K562 (cell line): ENCODE measurements around the gene NDUFC2. TPM values are rescaled to one million over a fixed set of nuclear protein-coding genes. Genes with fewer than 3 reads are reported as not detected.

Source experiments
- AFF1 ChIP-seq, 2 experiments: fragments of 450-650 bp; IDR thresholded peaks; 2 replicates each; pipeline ENCODE4 v1.6.1; 2018; ENCODE audit warnings: mild to moderate bottlenecking in 2 of 2, low read depth in 1 of 2; ENCODE audit not compliant: partially characterized antibody in 2 of 2
- ATF3 ChIP-seq, 2 experiments: fragments of 450-650 bp in 1 of 2; sonication (generic) in 1 of 2; formaldehyde crosslinking in 1 of 2; IDR thresholded peaks in 1 of 2; conservative IDR thresholded peaks in 1 of 2; 2 replicates each; pipeline versions ENCODE4 v1.6.1 to v1.8.1; 2016 to 2023; ENCODE audit warnings: mild to moderate bottlenecking in 2 of 2, moderate library complexity in 2 of 2, inconsistent platforms in 1 of 2, missing genetic modification reagents in 1 of 2
- CTCFL ChIP-seq: IDR thresholded peaks from 2 replicates; pipeline ENCODE4 v1.6.1; 2011; ENCODE audit warnings: borderline replicate concordance, low read depth, mild to moderate bottlenecking, moderate library complexity, low read length; ENCODE audit not compliant: insufficient read depth, poor library complexity, severe bottlenecking
- E2F4 ChIP-seq: sonication (generic); formaldehyde crosslinking; IDR thresholded peaks from 2 replicates; pipeline ENCODE4 v1.8.0; 2022; ENCODE audit warnings: mild to moderate bottlenecking, low read depth, missing genetic modification reagents
- HMGXB4 ChIP-seq: sonication (generic); formaldehyde crosslinking; IDR thresholded peaks from 2 replicates; pipeline ENCODE4 v1.8.1; 2023; ENCODE audit warnings: mild to moderate bottlenecking, missing genetic modification reagents
- NR1H2 ChIP-seq: sonication (generic); formaldehyde crosslinking; IDR thresholded peaks from 2 replicates; pipeline ENCODE4 v1.4.0; 2020; ENCODE audit warnings: mild to moderate bottlenecking, missing genetic modification reagents
- RBM25 ChIP-seq: fragments of 200-400 bp; formaldehyde crosslinking; IDR thresholded peaks from 2 replicates; pipeline ENCODE4 v1.6.1; 2018; ENCODE audit warnings: low read length, low read depth, moderate library complexity; ENCODE audit not compliant: severe bottlenecking
- SUPT5H ChIP-seq: fragments of 450-650 bp; IDR thresholded peaks from 2 replicates; pipeline ENCODE4 v1.6.1; 2016
- TFE3 ChIP-seq: fragments of 450-650 bp; formaldehyde crosslinking; IDR thresholded peaks from 2 replicates; pipeline ENCODE4 v1.4.0; 2020; ENCODE audit warnings: mild to moderate bottlenecking, mixed read lengths
- ZBTB26 ChIP-seq: fragments of 450-650 bp; formaldehyde crosslinking; IDR thresholded peaks from 2 replicates; pipeline ENCODE4 v1.4.0; 2022; ENCODE audit warnings: missing genetic modification characterization
- ZNF707 ChIP-seq: fragments of 250-450 bp; sonication (Bioruptor Pico); conservative IDR thresholded peaks from 2 replicates; pipeline ENCODE4 v1.8.0; 2022; ENCODE audit warnings: inconsistent platforms, mild to moderate bottlenecking, moderate library complexity
- polyA plus RNA-seq, 8 experiments: library from polyadenylated mRNA; depleted of rRNA in 4 of 8; stranded (reverse) in 5 of 8; unstranded in 3 of 8; fragments of >200 nt; fragmentation: Nextera tagmentation in 2 of 8; fragmentation: Illumina TruSeq in 1 of 8; extraction: Ambion mirVana in 2 of 8; extraction: Trizol in 1 of 8; gene quantifications; 2 replicates each; pipeline versions ENCODE4 v1.2.1 to v1.2.3, GENCODE V29; 2011 to 2014; ENCODE audit warnings: inconsistent platforms in 1 of 8, missing spikeins in 1 of 8
- total RNA-seq, 7 experiments: library from RNA; depleted of rRNA in 6 of 7; stranded (reverse); fragments of >200 nt in 6 of 7; fragmentation: Illumina TruSeq in 2 of 7; extraction: Trizol in 2 of 7; gene quantifications; 2 replicates each; pipeline versions ENCODE4 v1.2.1 to v1.2.3, GENCODE V29; 2011 to 2021; ENCODE audit warnings: low replicate concordance in 1 of 7

Gene NDUFC2
- total and polyA plus RNA-seq, 9 of the 15 experiments (the other 6 are each of a cell fraction or from before 2014, with no cell fraction given): 168 to 1,119 (median 442) TPM

GRCh38 chr11:78080818-78081495 is 1.3 kb upstream of the NDUFC2 start (continued):
- TF ChIP-seq CTCFL (no peak), TFE3 (peak; percentile 40; the same call in 1 of the 2 replicates), HMGXB4 (CRISPR knock-in tag) (no peak), ZNF707 (CRISPR knock-in tag) (no peak), ZBTB26 (CRISPR knock-in tag) (no peak), NR1H2 (CRISPR knock-in tag) (no peak), SUPT5H (peak; percentile 57), RBM25 (no peak), E2F4 (CRISPR knock-in tag) (no peak), AFF1 (IDR thresholded peaks at IDR 0.05; ENCODE audit: low read depth in 1 of 2, partially characterized antibody in 2 of 2) (no peak), ATF3 (IDR thresholded peaks at IDR 0.05) (0 out of 2 replicates have a peak, but pooled peaks have one; percentile 15), ATF3 (CRISPR knock-in tag; conservative IDR thresholded peaks at IDR 0.05) (no peak)
